GM21529 (cell line): ENCODE results near the gene TAPBP.

ENCODE experiments used
- ATAC-seq: cut with Tn5 transposase; IDR thresholded peaks from one replicate; pipeline ENCODE4 v1.9.1; 2021; ENCODE audit not compliant: unreplicated experiment

Gene TAPBP

DNA sequence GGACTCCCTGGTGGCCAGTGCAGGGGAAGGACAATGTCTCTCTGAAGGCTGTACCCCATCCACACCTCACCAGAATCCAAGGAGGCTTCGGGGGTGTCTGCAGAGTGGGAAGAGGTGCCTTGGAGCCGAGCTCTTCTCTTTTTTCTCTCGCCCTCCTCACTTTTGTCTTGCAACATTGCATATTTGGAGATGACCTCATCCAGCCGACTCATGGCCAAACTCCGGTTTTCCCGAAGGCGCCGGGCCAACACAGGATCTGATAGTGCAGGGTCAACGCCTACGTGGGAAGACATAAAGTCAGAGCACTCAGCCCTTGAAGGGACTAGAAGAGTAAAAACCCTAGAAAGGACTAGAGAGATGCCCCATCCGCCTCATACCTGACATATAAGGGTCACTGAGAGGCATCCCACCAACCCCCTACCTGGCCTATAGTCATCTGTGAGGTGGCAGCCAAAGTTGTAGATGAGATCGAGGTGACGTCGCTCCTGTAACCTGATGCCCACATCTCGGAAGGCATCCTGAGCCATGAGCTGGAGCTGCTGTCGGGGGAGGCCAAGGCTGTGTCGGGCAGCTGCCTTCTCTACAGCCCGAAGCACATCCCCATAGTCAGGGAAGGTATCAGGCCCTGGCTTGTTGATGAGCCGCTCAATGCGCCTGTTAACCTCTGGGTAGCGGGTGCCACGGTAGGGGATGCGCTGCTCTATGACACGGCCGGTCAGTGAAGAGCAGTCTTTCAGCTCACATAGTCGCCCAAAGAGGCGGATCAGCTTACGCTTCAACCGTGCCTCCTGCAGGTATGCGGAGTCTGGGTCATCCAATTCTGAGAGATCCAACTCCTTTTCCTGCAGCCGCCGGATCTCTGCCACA is 6.7 kb upstream of the TAPBP start:
- ATAC-seq = no peak

DNA sequence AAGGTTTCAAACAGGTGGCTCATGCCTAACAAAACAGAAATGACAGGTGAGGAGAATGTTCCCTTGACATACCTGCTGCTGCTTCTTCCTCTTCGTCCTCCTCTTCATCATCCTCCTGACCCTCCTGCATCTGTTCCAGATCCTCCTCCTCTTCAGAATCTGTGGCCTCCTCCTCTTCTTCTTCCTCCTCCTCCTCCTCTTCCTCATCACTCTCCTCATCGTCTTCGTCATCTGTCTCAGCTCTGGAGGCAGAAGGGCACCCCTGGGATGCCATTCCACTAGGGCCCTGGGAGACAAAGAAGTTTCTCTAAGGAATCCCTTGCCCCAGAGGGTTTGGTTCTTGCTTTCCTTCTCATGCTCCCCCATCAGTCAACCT is 6.0 kb upstream of the TAPBP start:
- ATAC-seq = no peak

DNA sequence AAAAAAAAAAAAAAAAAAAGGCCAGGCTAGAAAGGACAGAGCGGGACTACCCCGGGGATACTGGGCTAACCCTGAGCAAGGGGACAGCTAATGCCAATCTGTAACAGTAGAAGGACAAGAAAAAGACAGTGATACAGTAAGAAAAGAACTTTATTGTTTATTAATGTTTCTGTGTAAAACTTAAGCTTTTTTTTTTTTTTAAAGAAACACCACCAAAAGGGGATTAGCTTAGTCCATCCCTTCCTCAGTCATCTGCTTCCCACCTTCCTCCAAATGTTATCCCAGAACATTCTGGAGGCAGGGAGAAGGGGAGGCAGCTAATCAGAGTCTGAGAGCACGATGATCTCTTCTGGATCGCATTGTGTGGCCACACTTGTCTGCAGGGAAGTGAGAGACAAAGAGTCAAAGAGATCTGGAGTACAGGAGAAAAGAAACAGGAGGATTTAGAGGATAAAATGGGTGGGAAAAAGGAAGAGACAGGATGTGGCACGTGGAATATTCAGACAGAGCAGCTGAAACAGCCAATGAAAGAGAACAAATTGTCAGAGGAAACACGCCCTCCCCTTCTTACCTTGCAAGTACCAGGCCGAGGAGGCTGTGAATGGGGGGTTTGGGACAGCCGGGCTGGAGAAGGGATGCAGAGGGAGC is 4.7 kb upstream of the TAPBP start:
- no peak for ATAC-seq

DNA sequence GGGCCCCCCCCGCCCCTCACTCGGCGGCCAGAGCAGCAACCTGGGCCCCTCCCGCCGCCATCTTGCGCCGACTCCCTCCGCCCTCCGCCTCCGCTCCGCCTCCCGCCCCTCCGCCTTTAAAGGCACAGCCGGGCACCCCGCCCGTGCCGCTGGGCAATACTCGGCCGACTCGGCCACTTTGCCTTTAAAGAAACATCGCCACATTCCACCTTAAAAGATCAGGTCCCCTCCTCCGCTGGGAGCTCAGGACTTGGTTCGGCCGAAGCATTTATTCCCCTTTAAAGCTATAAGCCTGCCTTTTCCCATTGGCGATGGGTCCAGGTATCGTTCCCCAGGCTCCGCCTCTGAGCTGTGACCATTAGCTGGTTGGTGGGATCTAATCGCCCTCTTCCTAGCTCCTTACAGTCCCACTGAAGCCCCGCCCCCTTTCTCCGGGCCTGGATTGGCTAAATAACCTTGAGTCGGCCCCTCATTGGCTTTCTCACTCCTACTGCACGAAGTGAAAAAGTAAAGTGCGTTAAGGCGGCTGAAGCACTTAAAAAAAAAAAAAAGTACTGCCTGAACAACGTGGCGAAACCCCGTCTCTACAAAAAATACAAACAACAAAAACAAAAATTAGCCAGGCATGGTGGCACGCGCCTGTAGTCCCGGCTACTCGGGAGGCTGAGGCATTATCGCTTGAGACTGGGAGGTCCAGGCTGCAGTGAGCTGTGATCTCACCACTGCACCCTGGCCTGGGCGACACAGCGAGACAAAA is 4.0 kb upstream of the TAPBP start, which contains the start of gene ZBTB22:
Gene ZBTB22 (minus strand): TSS at position 76 of the 757 bp plus-strand sequence. CDS start 828 bp downstream, outside the sequence.
- peak; percentile 46 for ATAC-seq

DNA sequence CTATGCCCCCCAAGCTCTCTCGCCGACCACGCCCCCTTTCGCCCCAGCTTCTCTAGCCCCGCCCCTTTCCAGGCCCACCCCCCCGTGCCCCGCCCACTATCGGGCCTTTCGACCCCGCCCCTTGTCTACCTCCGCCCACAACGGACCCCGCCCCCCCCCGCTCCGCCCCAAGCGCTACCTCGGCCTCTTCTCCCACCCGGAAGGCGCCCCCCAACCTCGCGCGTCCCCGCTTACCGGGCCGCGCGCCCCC is 3.5 kb upstream of the TAPBP start:
- ATAC-seq = no peak

DNA sequence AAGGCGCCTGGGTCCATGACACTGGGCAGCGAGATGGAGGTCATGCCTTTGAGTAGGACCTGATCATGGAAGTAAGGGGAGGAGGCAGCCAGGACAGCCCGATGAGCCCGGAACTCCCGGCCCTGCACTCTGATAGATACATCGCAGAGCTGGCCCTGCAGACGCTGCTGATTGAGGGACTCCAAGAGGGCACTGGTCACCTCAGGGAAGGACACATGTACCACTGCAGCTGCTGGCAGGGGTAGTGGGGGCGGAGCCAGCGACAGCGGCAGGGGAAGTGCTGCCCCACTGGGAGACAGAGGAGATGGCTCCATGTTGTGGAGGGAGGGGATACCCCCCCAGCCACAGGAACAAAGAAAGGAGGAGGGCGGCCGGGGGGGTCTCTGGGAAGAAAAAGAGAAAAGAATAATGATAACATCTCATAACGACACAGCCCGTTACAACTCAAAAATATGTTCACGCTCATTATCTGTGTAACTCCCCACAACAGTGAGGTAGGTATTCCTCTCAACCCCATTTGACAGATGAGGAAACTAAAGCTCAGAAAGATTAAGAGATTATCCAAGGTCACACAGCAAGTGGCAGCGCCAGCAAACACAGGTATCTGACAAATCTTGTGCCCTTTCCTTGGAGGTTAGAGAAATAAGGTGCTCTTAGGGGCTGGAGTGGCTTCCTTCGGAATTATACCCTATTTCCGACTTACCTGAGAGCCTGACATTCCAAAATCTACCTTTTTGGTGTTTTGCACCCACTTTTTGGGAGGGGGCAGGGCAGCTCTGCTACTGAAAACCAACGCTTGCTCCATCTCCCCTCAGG is 2.9 kb upstream of the TAPBP start:
- no peak for ATAC-seq

DNA sequence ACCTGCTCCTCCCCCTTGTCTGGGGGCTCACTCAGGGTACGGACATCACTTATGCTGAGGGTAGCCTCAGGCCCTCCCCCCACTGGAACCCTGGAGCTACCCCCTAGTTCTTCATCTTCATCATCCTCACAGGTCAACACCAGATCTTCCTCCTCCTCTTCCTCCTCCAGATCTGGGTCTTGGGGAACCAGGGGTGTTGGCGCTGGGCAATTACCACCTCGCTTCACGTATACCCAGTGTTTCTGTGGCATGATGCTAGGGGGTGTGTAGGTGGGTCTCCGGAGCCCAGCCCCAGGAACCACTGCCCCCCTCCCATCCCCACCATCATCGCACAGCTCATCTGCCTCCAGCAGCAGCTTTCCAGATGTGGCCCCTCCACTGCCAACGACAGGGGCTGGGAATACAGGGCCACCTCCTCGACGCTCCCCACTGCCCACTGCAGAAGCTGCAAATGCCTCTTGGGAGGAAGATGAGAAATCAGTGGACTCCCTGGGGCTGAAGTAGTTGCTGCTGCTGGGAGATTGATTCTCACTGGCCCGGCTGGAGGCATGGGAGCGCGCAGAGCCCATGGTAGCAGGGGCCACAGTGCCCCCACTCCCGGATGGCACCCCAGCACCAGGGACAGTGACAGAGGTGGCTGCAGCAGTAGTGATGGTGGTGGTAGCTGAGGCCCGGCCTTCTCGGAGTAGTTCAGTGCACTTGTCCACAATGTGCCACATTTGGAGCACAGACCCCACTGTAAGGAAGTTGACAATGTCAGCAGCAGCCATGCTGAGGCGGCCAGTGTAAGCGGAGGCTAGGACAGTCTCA is 2.1 kb upstream of the TAPBP start:
- no peak for ATAC-seq

DNA sequence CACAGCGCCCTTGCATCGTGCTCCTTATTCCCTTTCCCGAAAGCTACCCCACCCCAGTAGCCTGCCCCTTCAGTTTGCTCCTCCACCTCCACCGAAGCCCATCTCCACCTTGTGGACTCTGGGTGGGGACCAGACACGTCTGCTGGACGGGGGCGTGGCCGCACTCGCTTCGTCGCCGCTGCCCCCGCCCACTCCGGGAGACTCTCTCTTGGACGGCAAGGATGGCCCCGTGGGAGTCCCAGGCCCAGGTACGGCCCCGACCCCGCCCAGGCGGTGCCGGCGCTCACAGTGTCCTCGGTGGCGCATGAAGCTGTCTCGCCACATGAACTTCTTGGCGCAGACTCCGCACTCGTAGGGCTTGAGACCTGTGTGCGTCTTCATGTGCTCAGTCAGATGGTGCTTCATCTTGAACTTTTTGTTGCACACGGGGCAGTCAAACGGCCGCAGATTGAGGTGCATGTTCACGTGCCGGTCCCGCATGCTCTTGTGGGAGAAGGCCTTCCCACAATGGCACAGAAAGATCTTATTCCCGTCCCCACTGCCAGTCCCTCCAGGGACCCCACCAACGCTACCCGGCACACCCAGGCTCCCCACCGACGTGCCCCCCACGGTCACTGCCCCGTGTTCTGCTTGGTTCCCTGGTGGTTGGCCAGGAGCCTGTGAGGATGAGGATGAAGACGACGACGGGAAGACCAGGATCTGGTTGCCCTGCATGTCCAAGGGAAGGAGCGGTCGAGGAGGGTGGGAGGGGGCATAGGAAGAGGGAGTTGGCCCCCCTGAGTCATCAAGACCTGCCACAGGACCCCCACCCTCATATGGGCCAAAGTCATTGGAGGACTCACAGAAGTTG is 1.3 kb upstream of the TAPBP start:
- ATAC-seq = no peak

DNA sequence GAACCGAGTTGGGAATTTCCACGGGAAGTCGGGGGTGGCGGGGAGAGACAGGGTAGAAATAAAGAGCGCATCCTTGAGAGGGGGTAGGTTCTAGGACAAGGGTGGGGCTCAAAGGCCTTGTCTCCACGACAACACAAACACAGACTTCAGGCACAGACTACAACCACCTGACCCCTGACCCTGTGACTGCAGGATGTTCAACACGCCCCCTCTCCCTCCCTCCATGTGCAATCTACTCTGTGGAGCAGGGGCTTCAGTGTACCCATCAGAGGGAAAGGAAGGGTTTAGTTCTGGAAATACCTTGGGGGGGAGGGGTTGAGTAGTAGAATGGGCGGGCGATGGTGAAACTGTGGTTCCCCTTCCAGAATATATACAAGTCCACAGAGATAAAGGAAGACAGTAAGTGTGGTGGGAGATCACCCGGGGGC is 651 bp upstream of the TAPBP start:
- no peak for ATAC-seq

DNA sequence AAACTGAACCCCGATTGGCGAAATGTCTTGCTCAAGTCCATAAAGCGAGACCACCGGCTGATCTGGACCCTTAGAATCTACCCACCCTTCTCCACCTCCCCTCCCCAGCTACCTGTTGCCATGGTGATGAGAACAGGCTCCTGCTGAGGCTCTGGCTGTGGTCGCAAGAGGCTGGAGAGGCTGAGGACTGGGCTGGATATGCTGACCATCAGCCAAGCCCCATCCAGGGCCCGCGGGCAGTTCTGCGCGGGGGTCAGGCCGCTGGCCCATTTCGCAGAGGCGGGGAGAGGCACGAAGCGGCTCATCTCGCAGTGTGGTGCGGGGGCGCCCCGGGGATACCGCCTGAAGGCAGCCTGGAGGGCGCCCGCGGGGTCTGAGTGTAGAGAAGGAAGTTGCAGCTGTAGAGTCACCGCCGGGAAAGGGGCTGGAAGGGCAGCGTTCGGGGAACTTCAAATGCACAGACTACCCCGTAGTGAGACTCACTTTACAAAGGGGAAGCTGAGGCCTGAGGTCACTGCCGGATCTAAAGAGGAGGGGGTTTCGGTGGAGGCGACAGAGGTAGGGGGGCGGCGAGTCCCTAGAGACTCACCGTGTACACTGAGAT is 671 bp downstream of the TAPBP start:
- no peak for ATAC-seq

DNA sequence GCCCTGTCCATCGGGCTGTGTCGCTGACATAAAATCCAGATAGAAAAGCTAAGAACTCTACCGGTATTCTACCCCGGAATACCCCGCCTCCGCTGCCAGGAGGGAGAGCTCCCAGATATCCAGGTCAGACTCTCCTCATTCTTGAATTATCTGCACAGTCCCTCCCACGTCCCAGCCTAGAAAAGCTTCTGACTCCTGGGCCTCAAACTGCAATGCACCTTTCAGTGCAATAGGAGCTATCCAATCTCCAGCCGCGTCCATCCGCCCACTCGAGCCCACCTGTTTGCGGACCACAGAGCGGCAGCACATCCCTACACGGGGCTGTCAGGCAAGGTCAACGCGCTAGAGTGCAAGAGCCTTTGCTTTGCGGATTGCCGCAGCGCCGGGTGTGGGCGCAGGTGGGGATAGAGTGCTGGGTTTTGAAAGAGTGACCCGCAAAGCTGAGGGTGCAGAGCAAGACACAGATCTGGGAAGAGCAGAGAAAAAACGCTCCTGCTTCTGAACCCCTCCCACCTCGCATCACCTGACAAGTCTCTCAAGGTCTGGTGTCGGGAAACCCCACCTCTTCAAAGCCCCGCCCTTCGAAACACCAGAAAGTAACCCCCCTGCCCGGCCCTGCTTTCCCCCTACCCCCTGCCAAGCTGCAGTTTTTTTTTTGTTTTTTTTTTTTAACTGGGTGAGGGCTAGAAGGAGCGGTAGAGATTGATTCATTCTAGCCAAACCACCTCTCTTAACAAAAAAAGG is 1.3 kb downstream of the TAPBP start:
- ATAC-seq = no peak

DNA sequence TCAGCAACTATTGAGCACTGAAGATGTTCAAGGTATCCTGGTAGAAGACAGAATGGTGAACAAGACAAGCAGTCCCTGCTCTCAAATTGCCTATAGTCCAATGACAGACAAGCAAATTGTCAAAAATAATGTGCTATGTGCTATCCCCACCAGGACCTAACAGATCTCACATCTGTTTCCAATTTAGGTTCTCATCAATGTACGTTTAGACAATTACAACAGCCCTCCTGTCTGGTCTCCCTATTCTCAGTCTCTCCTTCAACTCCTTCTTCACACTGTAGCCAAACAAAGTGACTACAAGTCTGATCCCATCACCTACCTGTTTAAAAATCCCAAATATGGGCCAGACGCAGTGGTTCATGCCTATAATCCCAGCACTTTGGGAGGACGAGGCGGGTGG is 7.5 kb downstream of the TAPBP start:
- no peak for ATAC-seq

DNA sequence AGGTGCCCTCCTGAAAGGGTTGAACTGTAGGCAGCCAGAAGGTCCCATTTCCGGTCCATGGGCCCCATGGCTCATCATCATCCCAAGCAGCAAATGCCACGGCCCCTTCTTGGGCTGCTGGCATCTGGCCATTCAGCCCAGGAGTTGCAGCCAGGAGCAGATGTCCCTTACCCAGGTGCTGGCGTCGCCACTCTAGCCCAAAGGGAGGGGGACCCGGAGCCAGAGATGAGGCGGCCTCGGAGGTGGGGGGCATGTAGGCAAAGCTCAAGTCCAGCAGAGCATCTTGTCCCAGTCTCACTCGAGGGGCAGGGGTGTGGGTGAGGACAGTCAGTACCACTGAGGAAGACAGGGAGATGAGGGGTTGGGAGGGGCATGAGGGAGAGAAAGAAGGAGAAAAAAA is 8.8 kb downstream of the TAPBP start:
- ATAC-seq = no peak

DNA sequence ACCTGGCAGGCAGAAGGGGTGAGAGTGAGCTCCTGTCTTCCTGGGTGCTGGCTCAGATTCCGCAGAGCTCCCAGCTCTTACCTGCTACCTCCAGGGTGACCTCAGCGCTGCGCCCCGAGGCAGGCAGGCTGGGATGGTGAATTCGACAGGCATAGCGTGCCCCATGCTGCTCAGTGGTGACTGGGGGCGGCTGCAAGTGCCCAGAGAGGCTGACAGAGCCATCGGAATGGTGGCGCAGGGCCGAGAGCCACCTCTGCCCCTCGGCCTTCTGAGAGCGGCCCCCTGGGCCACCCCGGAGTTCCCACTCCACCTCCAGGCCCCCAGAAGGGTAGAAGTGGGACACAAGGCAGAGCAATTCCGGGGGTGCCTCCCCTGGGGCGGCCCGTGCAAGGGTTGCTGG is 9.7 kb downstream of the TAPBP start:
- no peak for ATAC-seq

DNA sequence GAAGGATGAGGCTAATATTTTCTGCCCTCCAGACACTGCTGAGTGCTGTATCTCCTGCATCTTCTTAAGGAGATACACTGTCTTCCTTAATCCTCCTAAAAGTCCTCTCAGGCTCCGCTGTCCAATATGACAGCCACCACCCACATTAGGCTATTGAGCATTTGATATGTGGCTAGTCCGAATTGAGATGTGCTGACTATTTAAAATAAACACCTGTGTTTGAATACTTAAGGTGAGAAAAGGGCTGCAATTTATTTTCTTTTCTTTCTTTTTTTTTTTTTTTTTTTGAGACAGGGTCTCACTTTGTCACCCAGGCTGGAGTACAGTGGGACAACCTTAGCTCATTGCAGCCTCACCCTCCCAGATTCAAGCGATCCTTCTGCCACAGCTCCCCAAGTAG is 12.0 kb downstream of the TAPBP start:
- no peak for ATAC-seq

DNA sequence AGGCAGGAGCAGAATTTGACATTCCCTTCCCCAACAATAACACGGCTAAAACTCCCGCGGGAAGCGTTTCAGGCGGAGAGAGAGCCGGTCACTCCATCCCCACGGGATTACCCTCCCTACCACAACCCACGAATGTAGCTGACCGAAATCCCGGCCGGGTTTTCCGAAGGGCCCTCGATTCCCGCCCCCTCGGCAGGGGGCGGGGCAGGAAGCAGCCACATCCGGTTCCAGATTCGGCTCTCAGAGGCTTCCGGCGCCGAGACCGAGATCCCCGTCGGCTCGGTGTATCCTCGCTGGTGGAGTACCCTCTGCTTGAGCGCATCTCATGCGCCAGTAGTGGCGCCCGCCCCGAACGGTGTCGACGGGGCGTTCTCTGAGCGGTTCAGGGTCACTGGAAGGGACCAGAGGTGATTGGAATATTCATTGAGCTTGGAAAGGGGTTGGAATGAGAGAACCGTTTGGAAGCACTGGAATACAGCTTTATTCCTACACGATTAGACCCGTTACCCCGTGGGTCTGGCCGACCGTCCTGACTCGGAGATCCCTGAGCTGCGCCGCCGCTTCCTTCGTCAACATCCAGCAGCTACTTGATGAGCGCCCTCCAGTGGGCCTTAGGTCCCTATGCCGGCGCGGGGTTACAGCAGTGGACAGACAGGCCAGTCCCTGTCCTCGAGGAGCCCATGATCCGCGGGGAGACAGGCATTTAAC is 14.5 kb downstream of the TAPBP start:
- ATAC-seq = peak; percentile 74

DNA sequence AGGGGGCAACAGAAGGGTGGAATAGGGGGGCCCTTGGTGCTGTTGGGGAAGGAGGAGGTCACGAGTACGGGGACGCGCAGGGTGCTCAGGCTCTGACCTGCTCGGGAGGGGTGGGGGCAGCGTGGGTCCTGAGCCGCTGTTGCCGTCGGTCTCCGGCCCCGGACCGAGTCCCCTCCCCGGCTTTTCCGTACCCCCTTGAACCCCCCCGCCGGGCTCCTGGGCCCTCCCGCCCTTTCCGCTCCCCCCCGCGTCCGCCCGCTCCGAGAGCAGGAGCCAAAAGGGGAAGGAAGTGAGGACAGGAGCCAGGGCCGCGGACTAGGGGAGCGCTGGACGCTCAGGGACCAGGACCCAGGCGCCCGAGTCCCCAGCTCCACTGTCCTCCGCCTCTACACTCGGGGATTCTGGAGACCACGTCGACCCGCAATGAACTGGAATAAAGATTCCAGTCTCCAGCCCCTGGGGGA is 15.1 kb downstream of the TAPBP start, which contains the start of gene RGL2:
Gene RGL2 (minus strand): TSS at position 170 of the 464 bp plus-strand sequence. CDS start 332 bp downstream, outside the sequence.
- peak; percentile 37 for ATAC-seq
